Liver (tissue), 9 donors: ENCODE data around the gene LDLRAD4. TPM values are rescaled to one million over a fixed set of nuclear protein-coding genes. Genes with fewer than 3 reads are reported as not detected.

Experiments used
- DNase-seq: peaks from one replicate; pipeline ENCODE4 v3.0.0-alpha.2; 2017; ENCODE audit warnings: low spot score
- H3K27ac ChIP-seq, 2 donors: one replicate each; pipeline ENCODE4 v1.7.0; 2013; ENCODE audit warnings: inconsistent platforms in 2 of 2, low read length in 2 of 2, control low read depth in 1 of 2, low read depth in 1 of 2, mild to moderate bottlenecking in 1 of 2
- H3K27me3 ChIP-seq, 4 donors: one replicate each; pipeline versions ENCODE4 v1.6.1 to v1.7.0; 2013; ENCODE audit warnings: low read length in 3 of 4, inconsistent platforms in 1 of 4, mild to moderate bottlenecking in 1 of 4, moderate library complexity in 1 of 4; ENCODE audit not compliant: control insufficient read depth in 4 of 4, insufficient read depth in 4 of 4
- H3K36me3 ChIP-seq, 4 donors: one replicate each; pipeline versions ENCODE4 v1.6.1 to v1.7.0; 2013; ENCODE audit warnings: low read length in 3 of 4, mild to moderate bottlenecking in 3 of 4, low read depth in 1 of 4, moderate library complexity in 1 of 4; ENCODE audit not compliant: control insufficient read depth in 4 of 4, insufficient read depth in 3 of 4
- H3K4me1 ChIP-seq, 4 donors: one replicate each; pipeline versions ENCODE4 v1.6.1 to v1.7.0; 2013; ENCODE audit warnings: low read length in 3 of 4, mild to moderate bottlenecking in 3 of 4, moderate library complexity in 1 of 4; ENCODE audit not compliant: control insufficient read depth in 4 of 4, insufficient read depth in 4 of 4
- H3K4me3 ChIP-seq, 3 donors: one replicate each; pipeline versions ENCODE4 v1.6.1 to v1.7.0; 2013; ENCODE audit warnings: low read length in 3 of 3, control low read depth in 1 of 3, low read depth in 1 of 3, mild to moderate bottlenecking in 1 of 3
- H3K9ac ChIP-seq, 2 donors: one replicate each; pipeline ENCODE4 v1.7.0; 2013; ENCODE audit warnings: low read length in 2 of 2, mild to moderate bottlenecking in 2 of 2, moderate library complexity in 2 of 2, control low read depth in 1 of 2, low read depth in 1 of 2
- H3K9me3 ChIP-seq, 4 donors: one replicate each; pipeline versions ENCODE4 v1.6.1 to v1.7.0; 2013; ENCODE audit warnings: low read length in 3 of 4; ENCODE audit not compliant: control insufficient read depth in 4 of 4
- EGR1 ChIP-seq, 2 donors: IDR thresholded peaks; 2 replicates each; pipeline ENCODE4 v1.6.1; 2016 to 2018; ENCODE audit warnings: antibody characterized with exemption in 2 of 2, low read depth in 2 of 2
- FOXA1 ChIP-seq: IDR thresholded peaks from 2 replicates; pipeline ENCODE4 v1.6.1; 2016; ENCODE audit warnings: antibody characterized with exemption
- FOXA2 ChIP-seq: IDR thresholded peaks from 2 replicates; pipeline ENCODE4 v1.6.1; 2016; ENCODE audit warnings: antibody characterized with exemption
- GABPA ChIP-seq, 2 donors: IDR thresholded peaks in 1 of 2; conservative IDR thresholded peaks in 1 of 2; 2 replicates each; pipeline ENCODE4 v1.6.1; 2016; ENCODE audit warnings: antibody characterized with exemption in 2 of 2, mild to moderate bottlenecking in 1 of 2, moderate library complexity in 1 of 2
- HNF4G ChIP-seq: IDR thresholded peaks from 2 replicates; pipeline ENCODE4 v1.6.1; 2016; ENCODE audit warnings: antibody characterized with exemption
- JUND ChIP-seq, 2 donors: IDR thresholded peaks; 2 replicates each; pipeline ENCODE4 v1.6.1; 2016; ENCODE audit warnings: antibody characterized with exemption in 2 of 2
- NR2F2 ChIP-seq: IDR thresholded peaks from 2 replicates; pipeline ENCODE4 v1.6.1; 2016; ENCODE audit warnings: antibody characterized with exemption
- RAD21 ChIP-seq, 2 donors: IDR thresholded peaks; 2 replicates each; pipeline ENCODE4 v1.6.1; 2016; ENCODE audit warnings: antibody characterized with exemption in 2 of 2, mild to moderate bottlenecking in 2 of 2
- RXRA ChIP-seq, 2 donors: IDR thresholded peaks; 2 replicates each; pipeline ENCODE4 v1.6.1; 2017 to 2018; ENCODE audit warnings: antibody characterized with exemption in 2 of 2, mild to moderate bottlenecking in 1 of 2
- SP1 ChIP-seq: IDR thresholded peaks from 2 replicates; pipeline ENCODE4 v1.6.1; 2018; ENCODE audit warnings: antibody characterized with exemption, mild to moderate bottlenecking
- TAF1 ChIP-seq: conservative IDR thresholded peaks from 2 replicates; pipeline ENCODE4 v1.6.1; 2016; ENCODE audit warnings: antibody characterized with exemption, mild to moderate bottlenecking
- YY1 ChIP-seq: IDR thresholded peaks from 2 replicates; pipeline ENCODE4 v1.6.1; 2016; ENCODE audit warnings: antibody characterized with exemption, mild to moderate bottlenecking
- WGBS: extraction: QIAGEN DNeasy Blood & Tissue Kit; methylation state at CpG from one replicate; pipeline ENCODE4 v1.1.7; 2013; 5-methylcytosine and 5-hydroxymethylcytosine counted together
- polyA plus RNA-seq, 2 donors: library from polyadenylated mRNA; stranded (reverse) in 1 of 2; unstranded in 1 of 2; fragments of 200-250 nt in 1 of 2; fragments of >200 nt in 1 of 2; fragmentation: Nextera tagmentation in 1 of 2; extraction: Ambion mirVana in 1 of 2; gene quantifications; one replicate each; pipeline versions ENCODE4 v1.2.1 to v1.2.3, GENCODE V29; 2013 to 2015
- total RNA-seq, 2 donors: library from RNA; depleted of rRNA; stranded (reverse); fragments of >200 nt; gene quantifications; one replicate each; pipeline ENCODE4 v1.2.3, GENCODE V29; 2014
- TF ChIP-seq, protein P1 (sequence below): IDR thresholded peaks from 2 replicates; pipeline ENCODE4 v1.6.1; 2016; ENCODE audit warnings: antibody characterized with exemption
- TF ChIP-seq, protein P2 (sequence below): IDR thresholded peaks from 2 replicates; pipeline ENCODE4 v1.6.1; 2016; ENCODE audit warnings: antibody characterized with exemption, mild to moderate bottlenecking
- TF ChIP-seq, protein P3 (sequence below): IDR thresholded peaks from 2 replicates; pipeline ENCODE4 v1.6.1; 2016; ENCODE audit warnings: antibody characterized with exemption
- TF ChIP-seq, protein P4 (sequence below): IDR thresholded peaks from 2 replicates; pipeline ENCODE4 v1.6.1; 2016; ENCODE audit warnings: antibody characterized with exemption
- donor health status: healthy.
- donor health status: healthy.
- donor health status: healthy.
- donor health status: healthy.
- donor health status: healthy.

LDLRAD4 gene
- total and polyA plus RNA-seq, 4 donors, result 4.8 to 41.7 (median 12.7) TPM

DNA sequence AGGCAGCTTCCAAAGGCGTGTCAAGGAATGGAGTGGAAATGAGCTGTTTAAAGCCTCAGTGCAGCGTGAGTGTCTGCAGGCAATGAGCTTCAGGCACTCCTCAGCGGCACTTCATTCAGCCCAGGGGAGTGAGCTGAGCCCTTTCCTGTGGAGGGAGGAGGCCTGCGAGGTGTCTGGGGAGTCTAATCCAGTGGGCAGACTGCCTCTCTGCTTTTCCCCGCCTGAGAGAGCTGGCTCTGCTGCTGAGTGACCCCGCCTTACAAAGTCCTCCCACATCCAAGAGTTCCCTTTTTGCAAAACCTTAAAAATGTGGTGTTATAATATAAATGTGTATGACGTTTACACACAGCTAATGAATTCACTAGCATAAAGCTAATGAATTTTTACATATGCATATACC, 7.0 kb upstream of the LDLRAD4 start:
- DNase-seq, result no peak
- no peak overlapping the region for H3K9ac ChIP-seq
- H3K9me3 ChIP-seq, result no peaks in the 10 kb centered on the region
- H3K27me3 ChIP-seq, result no peaks in the 10 kb centered on the region
- no peak overlapping the region for H3K27ac ChIP-seq
- TF ChIP-seq SP1 (no peak), YY1 (no peak), FOXA2 (no peak)
- TF ChIP-seq, protein P1, sequence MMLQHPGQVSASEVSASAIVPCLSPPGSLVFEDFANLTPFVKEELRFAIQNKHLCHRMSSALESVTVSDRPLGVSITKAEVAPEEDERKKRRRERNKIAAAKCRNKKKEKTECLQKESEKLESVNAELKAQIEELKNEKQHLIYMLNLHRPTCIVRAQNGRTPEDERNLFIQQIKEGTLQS, result no peak
- no peak overlapping the region for H3K4me3 ChIP-seq
- WGBS, result 82% methylated on average over 7 of the region's 7 CpGs
- no peaks in the 10 kb centered on the region for H3K36me3 ChIP-seq
- H3K4me1 ChIP-seq, result peaks cover 2 to 15% (median 9%) of the 10 kb centered on the region in 4 donors

DNA sequence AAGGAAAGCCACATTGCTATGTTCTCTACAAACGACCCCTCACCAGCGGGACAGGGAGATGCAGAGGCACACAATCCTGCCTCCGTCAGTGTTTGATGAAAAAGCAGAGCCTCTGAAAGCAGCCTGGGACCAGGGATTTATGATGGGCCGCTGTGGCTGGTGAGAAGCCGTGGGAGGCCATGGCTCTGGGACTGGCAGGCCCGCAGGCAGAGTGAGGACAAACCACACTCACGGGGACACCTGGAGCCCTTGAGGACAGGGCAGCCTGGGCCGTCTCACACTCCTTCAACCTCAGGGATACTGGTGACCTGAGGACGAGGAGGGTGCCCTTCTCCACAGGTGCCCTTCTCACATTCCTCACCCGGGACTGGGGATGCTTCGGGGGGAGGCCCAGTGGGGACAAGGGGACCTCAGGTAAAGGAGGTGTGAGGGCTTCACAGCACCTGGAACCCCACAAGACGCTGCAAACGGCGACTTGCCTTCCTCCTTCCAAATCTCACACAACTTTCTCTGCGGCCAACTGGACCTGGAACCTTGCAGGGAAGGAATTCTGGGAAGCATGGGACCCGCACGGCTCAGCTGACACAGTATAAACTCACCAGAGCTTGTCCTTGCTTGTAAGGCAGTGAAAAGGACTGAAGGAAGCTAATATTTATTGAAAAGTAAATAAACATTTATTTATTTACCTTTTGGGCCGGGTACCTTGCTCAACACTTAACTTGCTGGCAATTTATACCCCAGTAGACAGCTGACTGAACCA, 5.3 kb upstream of the LDLRAD4 start:
- TF ChIP-seq TAF1, result no peak
- TF ChIP-seq GABPA (IDR thresholded peaks at IDR 0.05 in 1 of 2, conservative IDR thresholded peaks at IDR 0.05 in 1 of 2), result no peak
- TF ChIP-seq, protein P2, sequence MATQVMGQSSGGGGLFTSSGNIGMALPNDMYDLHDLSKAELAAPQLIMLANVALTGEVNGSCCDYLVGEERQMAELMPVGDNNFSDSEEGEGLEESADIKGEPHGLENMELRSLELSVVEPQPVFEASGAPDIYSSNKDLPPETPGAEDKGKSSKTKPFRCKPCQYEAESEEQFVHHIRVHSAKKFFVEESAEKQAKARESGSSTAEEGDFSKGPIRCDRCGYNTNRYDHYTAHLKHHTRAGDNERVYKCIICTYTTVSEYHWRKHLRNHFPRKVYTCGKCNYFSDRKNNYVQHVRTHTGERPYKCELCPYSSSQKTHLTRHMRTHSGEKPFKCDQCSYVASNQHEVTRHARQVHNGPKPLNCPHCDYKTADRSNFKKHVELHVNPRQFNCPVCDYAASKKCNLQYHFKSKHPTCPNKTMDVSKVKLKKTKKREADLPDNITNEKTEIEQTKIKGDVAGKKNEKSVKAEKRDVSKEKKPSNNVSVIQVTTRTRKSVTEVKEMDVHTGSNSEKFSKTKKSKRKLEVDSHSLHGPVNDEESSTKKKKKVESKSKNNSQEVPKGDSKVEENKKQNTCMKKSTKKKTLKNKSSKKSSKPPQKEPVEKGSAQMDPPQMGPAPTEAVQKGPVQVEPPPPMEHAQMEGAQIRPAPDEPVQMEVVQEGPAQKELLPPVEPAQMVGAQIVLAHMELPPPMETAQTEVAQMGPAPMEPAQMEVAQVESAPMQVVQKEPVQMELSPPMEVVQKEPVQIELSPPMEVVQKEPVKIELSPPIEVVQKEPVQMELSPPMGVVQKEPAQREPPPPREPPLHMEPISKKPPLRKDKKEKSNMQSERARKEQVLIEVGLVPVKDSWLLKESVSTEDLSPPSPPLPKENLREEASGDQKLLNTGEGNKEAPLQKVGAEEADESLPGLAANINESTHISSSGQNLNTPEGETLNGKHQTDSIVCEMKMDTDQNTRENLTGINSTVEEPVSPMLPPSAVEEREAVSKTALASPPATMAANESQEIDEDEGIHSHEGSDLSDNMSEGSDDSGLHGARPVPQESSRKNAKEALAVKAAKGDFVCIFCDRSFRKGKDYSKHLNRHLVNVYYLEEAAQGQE, result no peak
- TF ChIP-seq YY1, result no peak
- TF ChIP-seq, protein P3, sequence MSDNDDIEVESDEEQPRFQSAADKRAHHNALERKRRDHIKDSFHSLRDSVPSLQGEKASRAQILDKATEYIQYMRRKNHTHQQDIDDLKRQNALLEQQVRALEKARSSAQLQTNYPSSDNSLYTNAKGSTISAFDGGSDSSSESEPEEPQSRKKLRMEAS, result no peak
- TF ChIP-seq, protein P1, result no peak
- TF ChIP-seq RAD21 (IDR thresholded peaks at IDR 0.05), result no peak
- no peak for TF ChIP-seq HNF4G
- TF ChIP-seq FOXA1, result no peak
- TF ChIP-seq NR2F2, result no peak
- TF ChIP-seq RXRA (IDR thresholded peaks at IDR 0.05), result no peak
- no peak for TF ChIP-seq EGR1 (IDR thresholded peaks at IDR 0.05; ENCODE audit: low read depth in 2 of 2)
- Histone ChIP-seq H3K36me3 (no peaks in the 10 kb centered on the region), H3K4me3 (no peak overlapping the region), H3K27me3 (no peaks in the 10 kb centered on the region), H3K4me1 (peaks cover 2 to 21% (median 15%) of the 10 kb centered on the region in 4 donors), H3K27ac (no peak overlapping the region), H3K9me3 (no peaks in the 10 kb centered on the region), H3K9ac (no peak overlapping the region)
- DNase-seq, result no peak
- 83% methylated on average over 18 of the region's 18 CpGs for WGBS

DNA sequence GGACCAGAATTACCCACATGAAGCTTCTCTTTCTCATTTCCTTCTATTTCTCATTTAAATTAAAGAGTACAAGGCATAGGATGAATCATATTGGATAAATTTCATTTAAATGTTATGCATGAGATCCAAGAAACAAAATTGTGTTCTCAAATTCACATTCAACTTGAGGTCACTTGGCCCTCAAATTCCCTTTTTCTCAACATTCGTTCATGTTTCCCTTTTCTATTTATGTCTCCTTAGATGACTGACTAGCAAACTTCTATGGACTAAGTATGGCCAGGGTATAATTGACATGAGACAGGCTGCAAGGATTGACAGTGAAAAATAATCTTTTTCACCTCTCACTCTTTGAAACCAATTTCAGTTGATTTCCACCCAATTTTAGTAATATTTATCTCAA, 4.0 kb upstream of the LDLRAD4 start:
- H3K27ac ChIP-seq, result no peak overlapping the region
- peaks cover 3 to 31% (median 21%) of the 10 kb centered on the region in 4 donors for H3K4me1 ChIP-seq
- H3K36me3 ChIP-seq, result no peaks in the 10 kb centered on the region
- H3K27me3 ChIP-seq, result no peaks in the 10 kb centered on the region
- H3K4me3 ChIP-seq, result no peak overlapping the region
- no peaks in the 10 kb centered on the region for H3K9me3 ChIP-seq
- WGBS, result 65% methylated on average over 1 of the region's 1 CpG
- DNase-seq, result no peak
- no peak overlapping the region for H3K9ac ChIP-seq
- no peak for TF ChIP-seq RXRA (IDR thresholded peaks at IDR 0.05)
- no peak for TF ChIP-seq FOXA2
- TF ChIP-seq NR2F2, result no peak
- TF ChIP-seq SP1, result no peak
- TF ChIP-seq, protein P2, result no peak
- TF ChIP-seq JUND (IDR thresholded peaks at IDR 0.05), result no peak
- TF ChIP-seq TAF1, result no peak
- TF ChIP-seq, protein P4, sequence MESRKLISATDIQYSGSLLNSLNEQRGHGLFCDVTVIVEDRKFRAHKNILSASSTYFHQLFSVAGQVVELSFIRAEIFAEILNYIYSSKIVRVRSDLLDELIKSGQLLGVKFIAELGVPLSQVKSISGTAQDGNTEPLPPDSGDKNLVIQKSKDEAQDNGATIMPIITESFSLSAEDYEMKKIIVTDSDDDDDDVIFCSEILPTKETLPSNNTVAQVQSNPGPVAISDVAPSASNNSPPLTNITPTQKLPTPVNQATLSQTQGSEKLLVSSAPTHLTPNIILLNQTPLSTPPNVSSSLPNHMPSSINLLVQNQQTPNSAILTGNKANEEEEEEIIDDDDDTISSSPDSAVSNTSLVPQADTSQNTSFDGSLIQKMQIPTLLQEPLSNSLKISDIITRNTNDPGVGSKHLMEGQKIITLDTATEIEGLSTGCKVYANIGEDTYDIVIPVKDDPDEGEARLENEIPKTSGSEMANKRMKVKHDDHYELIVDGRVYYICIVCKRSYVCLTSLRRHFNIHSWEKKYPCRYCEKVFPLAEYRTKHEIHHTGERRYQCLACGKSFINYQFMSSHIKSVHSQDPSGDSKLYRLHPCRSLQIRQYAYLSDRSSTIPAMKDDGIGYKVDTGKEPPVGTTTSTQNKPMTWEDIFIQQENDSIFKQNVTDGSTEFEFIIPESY, result no peak
- TF ChIP-seq, protein P1, result no peak
- no peak for TF ChIP-seq HNF4G
- TF ChIP-seq EGR1 (IDR thresholded peaks at IDR 0.05; ENCODE audit: low read depth in 2 of 2), result no peak
